ENCODE results near the gene ARHGEF4.

- TF ChIP-seq CTCF (IDR thresholded peaks at IDR 0.05) (no peak), POLR2A (IDR thresholded peaks at IDR 0.05) (no peak), EP300 (IDR thresholded peaks at IDR 0.05) (no peak)
These were observed 47.8 kb downstream of the ARHGEF4 start for GRCh38 chr2:130884503-130884902.

Measured in sigmoid colon (tissue), 4 donors.